NCI-H187 treated with DMSO at 0.1 percent for 48 hours (cell line): ENCODE measurements around the gene PRM3.

Experiments
- DNase-seq: peaks from one replicate; lab custom pipeline; 2025; lab: John Stamatoyannopoulos, UW

The PRM3 gene, protein sequence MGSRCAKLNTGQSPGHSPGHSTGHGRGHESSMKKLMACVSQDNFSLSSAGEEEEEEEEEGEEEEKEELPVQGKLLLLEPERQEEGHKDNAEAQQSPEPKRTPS

DNA sequence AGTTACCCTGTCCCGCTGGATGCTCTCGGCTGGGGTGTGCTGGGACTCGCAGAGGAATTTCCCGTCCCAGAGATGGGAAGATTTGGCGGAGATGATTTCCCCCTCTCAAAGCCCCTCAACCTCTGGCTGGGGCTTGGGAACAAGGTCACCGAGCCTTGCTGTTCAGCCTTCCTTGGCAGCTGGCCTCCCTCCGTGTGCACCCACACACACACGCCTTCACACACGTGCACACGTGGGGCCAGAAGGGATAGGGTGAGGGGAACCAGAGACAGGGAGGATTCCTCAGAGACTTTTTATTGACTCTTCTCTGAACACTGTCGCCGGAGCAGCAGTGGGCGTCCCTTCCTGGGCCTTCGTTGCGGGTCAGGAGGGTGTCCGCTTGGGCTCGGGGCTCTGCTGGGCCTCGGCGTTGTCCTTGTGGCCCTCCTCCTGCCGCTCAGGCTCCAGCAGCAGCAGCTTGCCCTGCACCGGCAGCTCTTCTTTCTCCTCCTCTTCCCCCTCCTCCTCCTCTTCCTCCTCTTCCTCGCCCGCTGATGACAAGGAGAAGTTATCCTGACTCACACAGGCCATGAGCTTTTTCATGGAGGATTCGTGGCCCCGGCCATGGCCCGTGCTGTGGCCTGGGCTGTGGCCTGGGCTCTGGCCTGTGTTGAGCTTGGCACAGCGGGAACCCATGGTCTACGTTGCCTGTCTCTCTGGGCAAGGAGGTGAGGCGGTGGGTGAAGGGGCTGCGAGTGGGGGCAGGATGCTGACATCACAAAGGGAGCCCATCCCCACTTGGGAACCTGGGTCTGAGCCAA, at the start of gene PRM3:
PRM3 (minus strand) TSS at position 709 of the 800 bp plus-strand sequence; CDS start at position 675, 34 bp downstream.
- no peak for DNase-seq

DNA sequence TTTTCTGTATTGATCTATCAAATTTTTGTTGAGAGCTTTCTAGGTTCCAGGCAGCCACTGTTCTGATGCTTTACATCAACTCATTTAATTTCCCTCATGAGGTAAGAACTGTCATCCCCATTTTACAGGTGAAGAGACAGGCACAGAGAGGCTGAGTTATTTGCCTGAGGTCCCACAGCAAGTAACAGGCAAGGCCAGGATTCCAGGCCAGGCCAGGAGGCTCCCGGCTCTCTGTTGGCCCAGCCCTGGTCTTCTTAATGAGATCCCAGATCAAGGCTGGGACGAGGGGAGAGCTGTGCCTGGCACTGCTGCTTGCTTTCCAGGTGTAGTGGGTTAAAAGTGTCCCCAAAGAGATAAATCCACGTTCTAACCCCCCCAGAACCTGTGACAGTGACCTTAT, 49.4 kb upstream of the PRM3 start:
- no peak for DNase-seq

DNA sequence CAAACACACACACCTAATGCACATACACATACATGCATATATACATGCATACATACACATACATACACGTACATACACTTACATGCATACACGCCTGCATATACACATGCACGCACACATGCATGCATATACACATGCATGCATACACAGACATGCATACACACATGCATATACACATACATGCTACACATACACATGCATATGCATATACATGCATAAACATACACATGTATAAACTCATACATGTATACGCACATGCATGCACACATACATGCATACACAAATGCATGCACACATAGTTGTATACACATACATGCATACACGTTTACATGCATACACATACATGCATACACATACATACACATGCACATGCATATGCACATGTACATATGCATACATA, 48.2 kb upstream of the PRM3 start:
- DNase-seq: no peak

DNA sequence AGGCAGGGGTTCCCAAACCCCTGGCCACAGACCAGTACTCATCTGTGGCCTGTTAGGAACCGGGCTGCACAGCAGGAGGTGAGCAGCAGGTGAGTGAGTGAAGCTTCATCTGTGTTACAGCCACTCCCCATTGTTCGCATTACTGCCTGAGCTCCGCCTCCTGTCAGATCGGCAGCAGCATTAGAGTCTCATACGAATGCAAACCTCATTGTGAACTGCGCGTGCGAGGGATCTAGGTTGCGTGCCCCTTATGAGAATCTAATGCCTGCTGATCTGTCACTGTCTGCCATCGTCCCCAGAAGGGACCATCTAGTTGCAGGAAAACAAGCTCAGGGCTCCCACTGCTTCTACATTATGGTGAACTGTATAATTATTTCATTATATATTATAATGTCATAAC, 46.7 kb upstream of the PRM3 start:
- no peak for DNase-seq

DNA sequence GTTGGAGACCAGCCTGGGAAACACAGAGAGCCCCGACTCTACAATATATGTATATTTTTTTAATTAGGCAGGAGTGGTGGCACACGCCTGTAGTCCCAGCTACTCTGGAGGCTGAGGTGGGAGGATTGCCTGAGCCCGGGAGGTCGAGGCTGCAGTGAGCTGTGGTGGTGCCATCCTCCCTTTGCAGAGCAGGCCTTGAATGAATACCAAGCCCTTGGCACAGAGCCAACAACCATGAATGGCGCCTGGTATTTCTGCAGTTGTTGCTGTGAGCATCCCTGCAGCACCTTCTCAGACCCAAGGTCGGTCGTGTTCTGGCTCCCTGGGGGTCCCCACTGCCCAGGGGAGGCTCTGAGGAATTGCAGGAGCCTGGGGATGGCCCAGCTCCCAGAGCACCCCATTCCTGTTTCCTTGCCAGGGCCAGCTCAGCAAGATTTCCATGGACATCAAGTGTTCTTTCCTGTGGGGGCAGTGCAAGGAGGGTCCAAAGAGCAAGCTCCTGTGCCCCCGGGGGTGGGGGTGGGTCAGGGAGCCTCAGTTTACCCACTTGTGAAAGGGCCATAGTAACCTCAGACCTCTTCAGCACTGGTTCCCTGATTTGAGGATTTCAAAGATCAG, 46.2 kb upstream of the PRM3 start:
- no peak for DNase-seq

DNA sequence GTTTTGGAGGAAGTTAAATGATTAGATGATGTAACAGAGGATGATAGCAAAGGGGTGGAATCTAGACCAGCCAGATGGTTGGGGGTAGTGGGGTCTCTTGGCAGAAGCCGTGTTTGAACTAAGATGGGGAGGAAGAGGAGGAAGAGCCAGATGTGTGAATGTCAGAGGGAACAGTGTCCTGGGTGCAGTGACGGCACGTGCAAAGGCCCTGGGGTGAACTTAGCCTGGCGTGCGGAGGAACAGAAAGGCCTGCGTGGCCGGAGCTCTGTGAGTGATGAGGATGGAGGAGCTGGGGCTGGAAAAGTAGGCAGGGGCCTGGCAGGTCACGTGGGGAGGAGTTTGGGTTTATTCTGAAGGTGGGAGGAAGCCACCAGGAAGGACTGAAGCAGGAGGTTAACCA, 45.4 kb upstream of the PRM3 start:
- DNase-seq: no peak

DNA sequence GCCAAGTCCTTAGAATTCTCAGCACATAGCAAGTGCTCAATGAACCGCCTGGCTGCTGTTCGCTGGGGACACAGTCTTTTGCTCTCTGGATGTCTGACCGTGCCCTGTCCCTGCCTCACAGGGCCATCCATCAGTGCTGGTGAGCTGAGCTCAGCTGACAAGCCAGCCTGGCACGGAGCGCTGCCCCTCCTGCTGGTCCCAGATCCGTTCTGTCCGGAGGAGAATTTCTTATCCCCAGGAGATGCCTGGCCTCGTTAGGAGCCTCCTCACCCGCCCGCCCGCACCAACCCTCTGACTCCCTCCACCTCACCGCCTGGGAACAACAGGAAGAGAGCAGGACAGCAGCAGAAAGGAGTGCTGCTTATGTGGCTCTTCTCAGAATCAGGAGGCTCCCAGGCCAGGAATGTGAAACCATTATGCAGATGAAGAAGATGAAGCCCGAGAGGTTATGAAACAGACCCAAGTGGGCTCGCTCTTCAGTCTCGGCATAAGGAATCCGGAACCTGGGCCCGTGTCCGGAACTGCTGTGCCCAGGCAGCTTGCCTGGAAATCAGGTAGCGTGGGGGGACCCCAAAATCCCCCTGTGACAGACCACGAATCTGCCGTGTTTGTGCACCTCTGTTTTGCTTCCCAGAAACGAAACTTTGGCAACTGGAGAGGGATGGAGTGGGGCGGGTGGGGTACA, 43.0 kb upstream of the PRM3 start:
- DNase-seq: no peak

DNA sequence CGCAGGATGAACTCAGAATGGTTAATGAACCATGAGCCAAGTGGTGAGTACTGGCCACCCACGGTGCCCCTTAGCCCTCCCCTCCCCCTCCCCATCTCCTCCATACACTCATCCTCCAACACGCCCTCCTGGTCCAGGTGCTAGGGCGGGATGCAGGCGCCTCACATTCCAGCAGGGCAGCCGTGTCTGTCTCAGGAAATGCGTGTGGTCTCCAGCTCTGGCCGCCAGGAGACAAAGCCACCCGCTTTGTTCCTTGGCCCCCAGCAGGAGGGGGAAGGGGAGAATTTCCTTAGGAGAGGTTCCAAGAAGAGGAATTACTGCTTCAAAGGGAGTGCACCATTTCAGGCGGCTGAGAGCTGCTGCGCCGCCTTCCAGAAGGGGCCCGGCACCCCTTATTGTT, 42.1 kb upstream of the PRM3 start:
- no peak for DNase-seq

DNA sequence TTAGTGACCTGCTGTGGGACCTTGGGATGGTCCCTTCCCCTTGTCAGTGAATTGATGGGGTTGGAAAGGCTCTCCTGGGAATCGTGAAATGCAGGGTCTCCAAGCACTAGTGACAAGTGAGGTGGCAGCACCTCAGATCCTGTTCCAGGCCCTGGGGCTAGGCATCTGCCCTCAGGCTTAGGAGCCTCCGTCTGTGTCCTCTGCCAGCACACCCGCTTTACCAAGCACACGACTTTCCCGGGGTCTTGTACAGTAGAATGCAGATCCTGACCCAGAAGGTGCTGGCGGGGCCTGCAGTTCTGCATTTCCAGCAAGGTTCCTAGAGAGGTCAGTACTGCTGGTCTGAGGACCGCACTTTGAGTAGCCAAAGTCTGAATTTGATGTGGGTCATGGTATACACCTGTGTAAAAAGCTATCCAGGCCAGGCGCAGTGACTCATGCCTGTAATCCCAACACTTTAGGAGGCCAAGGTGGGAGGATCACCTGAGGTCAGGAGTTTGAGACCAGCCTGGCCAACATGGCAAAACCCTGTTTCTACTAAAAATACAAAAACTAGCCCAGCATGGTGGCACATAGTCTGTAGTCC, 41.0 kb upstream of the PRM3 start:
- no peak for DNase-seq

DNA sequence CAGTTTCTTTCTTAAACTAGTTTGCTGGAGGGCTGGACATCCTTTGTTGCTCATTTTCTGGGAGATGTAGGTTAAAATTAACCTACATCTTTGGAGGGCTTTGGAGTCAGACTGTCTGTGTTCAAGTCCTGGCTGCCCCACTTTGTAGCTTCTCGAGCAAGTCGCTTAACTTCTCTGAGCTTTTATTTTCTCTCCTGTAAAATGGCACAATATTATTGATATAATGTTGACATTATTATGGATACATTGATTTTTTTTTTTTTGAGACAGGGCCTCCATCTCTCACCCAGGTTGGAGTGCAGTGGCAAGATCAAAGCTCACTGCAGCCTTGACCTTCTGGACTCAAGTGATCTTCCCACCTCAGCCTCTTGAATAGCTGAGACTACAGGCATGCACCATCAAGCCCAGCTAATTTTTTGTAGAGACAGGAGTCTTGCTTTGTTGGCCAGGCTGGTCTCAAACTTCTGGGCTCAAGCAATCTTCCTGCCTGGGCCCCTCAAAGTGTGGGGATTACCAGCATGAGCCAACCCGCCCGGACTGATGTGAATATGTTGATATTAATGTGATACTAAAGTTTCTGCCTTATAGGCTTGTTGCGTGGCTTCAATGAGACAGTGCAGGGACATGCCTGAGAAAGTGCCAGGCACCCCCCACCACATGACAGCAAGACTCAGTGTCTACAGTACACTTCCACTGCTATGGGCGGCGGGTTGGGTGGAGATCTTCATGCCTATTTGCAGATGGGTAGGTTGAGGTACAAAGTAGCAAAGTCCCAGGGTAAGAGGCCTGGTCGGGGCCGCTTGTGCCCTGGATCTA, 40.3 kb upstream of the PRM3 start:
- no peak for DNase-seq

DNA sequence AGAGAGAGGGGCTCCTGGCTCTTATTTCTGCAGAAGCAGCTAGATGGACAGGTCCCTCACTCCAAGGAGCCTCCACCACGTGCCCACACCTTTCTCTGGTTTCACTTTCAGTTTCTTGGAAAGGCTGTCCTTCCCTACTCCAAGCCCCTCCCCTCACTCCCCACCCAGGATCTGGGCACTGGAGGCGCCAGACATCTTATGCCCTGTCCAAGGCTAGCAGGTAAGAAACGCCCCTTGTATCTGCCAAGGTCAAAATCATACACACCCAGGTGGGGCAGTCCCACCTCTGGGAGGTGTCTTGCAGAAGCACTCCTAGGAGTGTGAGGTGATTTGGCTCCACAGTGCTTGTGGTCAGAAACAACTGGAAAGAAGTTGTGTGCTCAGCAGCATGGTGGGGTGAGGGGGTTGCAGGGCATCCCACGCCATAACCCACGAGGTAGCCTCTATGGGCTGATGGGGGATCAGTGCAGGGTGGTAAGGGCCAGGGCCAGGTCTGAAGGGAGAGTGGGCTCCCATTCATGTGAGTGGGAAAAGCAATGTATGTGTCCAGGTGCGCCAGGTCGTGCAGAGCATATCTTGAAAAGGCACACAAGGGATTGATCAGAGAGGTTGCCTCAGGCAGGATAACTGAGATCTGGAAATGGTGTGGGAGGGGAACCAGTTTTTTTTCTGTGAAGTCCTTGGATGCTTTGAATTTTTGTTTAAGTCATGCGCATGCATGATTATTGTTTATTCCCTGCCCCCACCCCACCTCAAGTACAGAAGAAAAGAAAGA, 39.5 kb upstream of the PRM3 start:
- DNase-seq: no peak

DNA sequence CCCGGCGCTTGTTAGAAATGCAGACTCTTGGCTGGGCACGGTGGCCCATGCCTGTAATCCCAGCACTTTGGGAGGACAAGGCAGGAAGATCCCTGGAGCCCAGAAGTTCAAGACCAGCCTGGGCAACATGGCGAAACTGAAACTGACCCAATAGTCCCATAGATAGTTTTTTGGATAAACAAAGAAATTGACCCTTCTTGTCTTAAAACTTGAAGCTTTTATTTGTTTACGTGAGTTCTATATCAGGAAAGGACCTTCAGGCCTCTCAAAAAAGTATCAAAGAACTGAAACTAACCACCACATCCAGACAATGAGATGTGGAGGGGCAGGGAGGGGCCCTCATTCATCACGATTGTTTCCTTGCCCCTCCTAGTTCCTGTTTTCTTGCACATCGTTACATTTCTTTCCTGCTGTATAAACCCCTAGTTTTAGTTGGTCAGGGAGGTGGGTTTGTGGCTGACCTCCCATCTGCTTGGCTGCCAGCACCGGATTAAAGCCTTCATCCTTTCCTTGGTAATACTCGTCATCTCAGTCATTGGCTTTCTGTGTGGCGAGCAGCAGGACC, 37.6 kb upstream of the PRM3 start:
- DNase-seq: no peak

DNA sequence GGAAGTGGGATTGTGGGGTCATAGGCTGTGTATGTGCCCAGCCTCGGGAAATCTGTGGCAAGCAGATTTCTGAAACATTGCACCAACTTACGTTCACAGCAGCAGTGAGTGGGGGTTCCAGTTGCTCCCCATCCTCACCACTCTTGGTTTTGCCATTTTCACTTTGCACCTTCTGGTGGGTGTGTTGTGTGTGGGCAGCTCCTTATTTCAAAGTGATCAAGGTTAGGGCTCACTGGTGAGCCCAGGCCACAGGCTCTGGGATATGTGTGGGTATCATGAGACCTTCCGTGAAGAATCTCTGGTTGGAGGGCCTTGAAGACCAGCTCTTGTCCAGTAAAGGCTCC, 37.2 kb upstream of the PRM3 start:
- no peak for DNase-seq

DNA sequence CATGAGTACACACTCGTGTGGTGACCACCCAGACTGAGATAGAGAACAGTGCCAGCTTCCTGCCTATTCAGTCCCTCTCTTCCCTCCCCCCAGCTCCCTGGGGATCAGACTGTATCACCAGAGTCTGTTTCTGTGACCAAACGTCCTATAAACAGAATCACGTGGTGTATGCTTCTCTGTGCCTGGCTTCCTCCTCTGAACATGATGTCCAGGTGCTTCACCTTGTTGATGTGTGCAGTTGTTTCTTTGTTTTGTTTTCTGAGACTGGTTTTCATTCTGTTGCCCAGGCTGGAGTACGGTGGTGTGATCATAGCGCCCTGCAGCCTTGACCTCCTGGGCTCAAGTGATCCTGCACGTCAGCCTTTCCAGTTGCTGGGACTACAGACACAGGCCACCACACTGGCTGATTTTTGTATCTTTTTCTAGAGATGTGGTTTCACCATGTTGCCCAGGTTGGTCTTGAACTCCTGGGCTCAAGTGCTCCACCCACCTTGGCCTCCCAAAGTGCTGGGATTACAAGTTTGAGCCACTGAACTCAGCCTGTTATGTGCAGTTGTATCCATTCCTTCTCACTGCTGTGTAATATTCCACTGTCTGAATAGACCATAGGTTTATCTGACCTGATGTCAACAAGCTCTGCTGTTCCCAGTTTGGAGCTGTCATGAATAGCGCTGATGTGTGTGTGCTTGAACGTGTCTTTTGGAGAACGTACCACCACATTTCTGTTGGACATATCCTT, 36.6 kb upstream of the PRM3 start:
- no peak for DNase-seq

DNA sequence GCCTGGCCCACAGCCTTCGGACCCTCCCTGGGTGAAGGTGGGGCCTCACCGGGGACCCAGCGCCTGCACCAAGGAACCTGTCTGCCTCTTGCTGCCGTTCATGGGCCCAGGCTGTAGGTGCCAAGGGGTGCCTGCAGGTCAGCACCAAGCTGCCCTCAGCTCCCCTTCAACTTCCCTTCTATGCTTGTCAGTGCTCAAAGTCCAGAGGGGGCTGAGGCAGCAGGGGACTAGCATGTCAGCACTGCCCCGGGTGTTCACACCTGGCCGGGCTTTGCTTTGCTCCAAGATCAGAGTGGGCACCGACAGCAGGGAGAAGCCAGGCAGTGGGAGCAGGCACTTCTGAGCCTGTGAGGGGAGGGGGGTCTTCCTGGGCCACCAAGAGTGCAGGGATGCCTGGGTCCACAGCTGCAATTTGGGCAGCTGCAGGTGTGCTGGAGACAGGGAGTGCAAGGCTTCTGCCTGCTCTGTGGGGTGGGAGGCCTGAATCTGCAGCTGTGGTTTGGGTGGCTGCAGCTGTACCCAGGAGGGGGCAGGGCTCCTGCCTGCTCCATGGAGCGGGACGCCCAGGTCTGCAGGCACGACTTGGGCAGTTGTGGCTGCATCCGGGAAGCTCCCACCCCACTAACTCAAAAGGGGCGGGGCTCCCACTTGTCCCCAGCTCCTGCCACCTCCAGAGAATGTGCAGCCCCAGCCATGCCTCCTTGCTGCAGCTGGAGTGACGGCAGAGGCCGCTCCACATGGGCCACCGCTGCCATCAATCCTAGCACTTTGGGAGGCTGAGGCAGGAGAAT, 35.3 kb upstream of the PRM3 start:
- no peak for DNase-seq

DNA sequence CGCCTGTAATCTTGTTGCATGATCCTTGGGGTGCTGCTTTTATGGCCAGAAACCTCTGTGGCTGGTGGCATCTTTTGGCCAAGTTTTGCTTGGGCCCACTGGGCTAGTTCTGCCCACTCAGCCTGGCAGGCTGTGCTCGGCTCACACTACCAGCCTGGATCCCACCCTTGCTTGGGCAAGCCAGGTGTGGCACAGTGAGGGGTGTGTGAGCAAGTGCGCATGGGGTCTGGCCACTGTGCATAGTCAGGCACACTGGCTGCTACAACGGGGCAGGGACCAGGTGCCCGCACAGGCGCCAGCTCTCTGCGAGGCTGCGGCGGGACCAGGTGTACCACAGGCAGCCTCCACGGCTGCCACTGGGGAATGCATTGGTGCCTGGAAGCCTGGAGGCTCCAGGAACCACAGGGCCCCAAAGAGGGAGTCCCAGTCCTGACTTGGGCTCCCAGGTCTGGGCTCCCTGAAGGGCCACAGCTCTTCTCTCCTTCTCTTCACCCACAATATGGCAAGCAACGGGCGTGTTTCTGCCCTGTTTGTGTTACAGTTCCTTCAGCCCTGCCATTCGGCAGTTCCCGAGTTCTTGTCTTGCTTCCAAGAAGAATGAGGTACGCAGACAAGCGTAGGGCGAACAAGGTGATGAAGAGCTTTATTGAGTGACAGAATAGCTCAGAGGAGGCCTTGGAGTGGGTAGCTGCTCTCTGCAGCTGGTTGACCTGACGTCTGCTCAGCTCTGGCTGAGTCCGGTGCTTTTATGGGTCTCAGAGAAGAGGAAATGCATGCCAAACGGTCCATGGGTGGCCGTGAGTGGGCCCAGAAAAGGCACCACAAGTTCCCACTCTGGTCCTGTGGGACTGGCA, 34.4 kb upstream of the PRM3 start:
- DNase-seq: no peak

DNA sequence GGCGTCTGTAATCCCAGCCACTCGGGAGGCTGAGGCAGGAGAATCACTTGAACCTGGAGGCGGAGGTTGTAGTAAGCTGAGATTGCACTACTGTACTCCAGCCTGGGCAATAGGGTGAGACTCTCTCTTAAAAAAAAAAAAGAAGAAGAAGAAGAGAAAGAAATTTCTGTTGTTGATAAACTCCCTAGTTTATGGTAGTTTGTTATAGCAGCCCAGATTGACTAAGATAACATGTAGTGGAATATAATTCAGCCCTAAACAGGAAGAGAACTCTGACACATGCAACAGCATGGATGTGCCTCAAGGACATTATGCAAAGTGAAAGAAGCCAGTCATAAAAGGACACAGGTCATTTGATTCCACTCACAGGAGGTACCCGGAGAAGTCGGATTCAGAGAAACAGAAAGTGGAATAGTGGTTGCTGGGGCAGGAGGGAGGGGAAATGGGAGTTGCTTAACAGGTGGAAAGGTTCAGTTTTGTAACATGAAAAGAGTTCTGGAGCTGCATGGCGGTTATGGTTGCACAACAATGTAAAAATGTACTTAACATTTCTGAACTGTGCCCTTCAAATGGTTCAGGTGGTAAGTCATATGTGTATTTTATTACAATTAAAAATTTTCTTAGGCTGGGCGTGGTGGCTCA, 33.7 kb upstream of the PRM3 start:
- no peak for DNase-seq

DNA sequence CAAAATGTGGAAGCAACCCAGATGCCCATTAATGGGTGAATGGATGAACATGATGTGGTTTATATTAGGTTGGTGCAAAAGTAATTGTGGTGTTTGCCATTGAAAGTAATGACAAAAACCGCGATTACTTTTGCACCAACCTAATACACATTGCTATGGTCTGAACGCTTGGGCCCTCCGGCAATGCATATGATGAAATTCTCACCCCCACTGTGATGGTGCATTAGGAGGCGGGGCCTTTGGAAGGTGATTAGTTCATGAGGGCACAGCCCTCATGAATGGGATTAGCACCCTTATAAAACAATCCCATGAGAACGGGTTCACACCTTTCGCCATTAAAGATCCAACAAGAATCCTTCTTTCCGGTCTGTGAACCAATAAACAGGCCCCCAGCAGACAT, 33.0 kb upstream of the PRM3 start:
- no peak for DNase-seq
